HUES6 (cell line): Measurements from ENCODE around the gene ALDOC.
A peak's percentile ranks its signal among the peaks of the same experiment; 100 is the strongest.

Experiments
- H3K27ac ChIP-seq: 2 replicates; pipeline ENCODE4 v1.7.0; 2013; ENCODE audit warnings: low read depth, mild to moderate bottlenecking, low read length, inconsistent platforms
- H3K27me3 ChIP-seq: 2 replicates; pipeline ENCODE4 v1.6.1; 2013; ENCODE audit warnings: low read length; ENCODE audit not compliant: control insufficient read depth, insufficient read depth
- H3K36me3 ChIP-seq: 2 replicates; pipeline ENCODE4 v1.6.1; 2013; ENCODE audit warnings: low read length; ENCODE audit not compliant: control insufficient read depth, insufficient read depth
- H3K4me1 ChIP-seq: 2 replicates; pipeline ENCODE4 v1.6.1; 2013; ENCODE audit warnings: low read length; ENCODE audit not compliant: control insufficient read depth, insufficient read depth
- H3K4me3 ChIP-seq: 2 replicates; pipeline ENCODE4 v1.5.1; 2013; ENCODE audit warnings: low read depth, low read length
- H3K9ac ChIP-seq: one replicate; pipeline ENCODE4 v1.6.1; 2013; ENCODE audit warnings: mild to moderate bottlenecking, low read length
- H3K9me3 ChIP-seq: 2 replicates; pipeline ENCODE4 v1.6.1; 2013; ENCODE audit warnings: low read depth, low read length; ENCODE audit not compliant: control insufficient read depth, insufficient read depth

The ALDOC gene

DNA sequence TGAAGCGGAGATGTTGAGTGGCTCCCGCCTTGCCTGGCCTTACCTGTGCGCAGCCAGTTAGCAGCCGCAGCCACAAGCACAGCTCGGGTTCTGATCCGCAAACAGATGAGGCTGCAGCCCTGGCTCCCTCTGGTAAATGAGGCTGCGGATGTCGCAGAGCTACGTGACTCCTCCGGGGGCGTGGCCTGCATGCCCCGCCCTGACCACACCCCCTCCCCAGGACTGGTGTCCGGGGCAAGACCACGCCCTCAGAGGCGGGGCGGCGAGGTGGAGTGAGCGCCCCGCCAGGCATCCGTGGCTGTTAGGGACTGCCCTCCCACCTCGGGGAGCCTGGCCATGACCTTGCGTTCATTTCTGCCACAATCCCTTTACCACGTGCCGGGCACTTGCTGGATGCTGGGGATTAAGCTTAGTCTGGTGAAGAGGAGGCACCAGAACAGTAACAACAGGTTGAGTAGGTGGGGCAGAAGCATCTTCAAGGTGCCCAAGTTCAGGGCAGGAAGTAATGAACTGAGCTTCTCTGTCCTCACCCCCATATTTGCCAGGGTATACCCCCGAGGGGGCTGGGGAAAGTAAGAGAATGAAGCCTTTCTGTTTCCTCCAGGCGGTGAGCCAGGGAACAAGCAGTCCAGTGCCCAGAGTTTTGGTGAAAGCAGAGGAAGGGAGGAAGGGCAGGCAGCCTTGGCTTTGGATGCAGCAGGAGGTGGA is at the start of gene ALDOC:
Gene ALDOC (minus strand): TSS at position 138 of the 708 bp plus-strand sequence. CDS start 1,363 bp downstream, outside the sequence.
- H3K9me3 ChIP-seq = no peaks in the 10 kb centered on the region
- peak within 1 kb of the TSS; percentile 48 for H3K4me3 ChIP-seq

DNA sequence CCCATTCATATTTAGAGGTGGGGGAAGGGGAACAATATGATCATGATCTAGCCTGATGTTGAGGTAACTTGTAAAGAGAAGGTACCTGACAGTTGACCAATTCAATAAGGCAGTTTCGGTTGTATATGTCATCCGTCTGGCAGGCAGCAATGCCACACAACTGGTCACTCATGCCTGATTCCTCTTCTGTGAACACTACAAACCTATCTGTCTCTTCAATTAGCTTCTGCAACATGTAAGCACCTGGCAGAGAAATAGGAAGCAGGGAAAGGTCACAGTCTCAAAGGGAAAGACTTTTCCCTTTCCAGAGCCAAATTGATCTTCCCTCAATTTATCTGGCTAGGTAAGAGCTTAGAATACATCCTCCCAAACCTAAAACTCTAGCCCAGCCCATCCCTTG is 47.5 kb upstream of the ALDOC start:
- Histone ChIP-seq H3K4me1 (no peaks in the 10 kb centered on the region), H3K27me3 (no peaks in the 10 kb centered on the region), H3K36me3 (peaks cover 93% of the 10 kb centered on the region), H3K4me3 (no peak overlapping the region), H3K27ac (no peak overlapping the region), H3K9me3 (no peaks in the 10 kb centered on the region), H3K9ac (no peak overlapping the region)

More for the DNA sequence above, at the start of gene ALDOC:
- H3K36me3 ChIP-seq = peaks cover 63% of the 10 kb centered on the region
- no peak within 1 kb of the TSS for H3K27ac ChIP-seq
- H3K27me3 ChIP-seq = peaks cover 7% of the 10 kb centered on the region
- no peak within 1 kb of the TSS for H3K9ac ChIP-seq
- H3K4me1 ChIP-seq = peaks cover 16% of the 10 kb centered on the region

DNA sequence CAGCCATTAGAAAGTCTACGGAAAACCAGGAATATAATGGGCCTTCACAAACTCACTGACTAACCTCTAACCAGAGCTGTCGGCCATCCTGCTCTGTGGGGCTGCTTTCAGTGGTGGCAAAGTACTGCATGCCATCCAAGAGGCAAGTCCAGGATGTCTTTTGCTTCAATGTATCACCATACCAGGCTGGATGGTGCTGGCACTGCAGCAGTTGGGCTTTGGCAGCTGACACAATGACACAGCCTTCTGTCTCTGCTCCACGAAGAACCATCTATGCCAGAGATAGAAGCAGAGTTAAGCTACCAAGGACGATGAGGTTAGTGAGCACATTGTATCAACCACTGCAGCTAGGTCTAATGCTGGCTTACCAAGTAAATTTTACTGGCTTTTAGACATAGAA is 47.0 kb upstream of the ALDOC start:
- no peak overlapping the region for H3K4me3 ChIP-seq
- H3K27me3 ChIP-seq = no peaks in the 10 kb centered on the region
- H3K4me1 ChIP-seq = no peaks in the 10 kb centered on the region
- H3K9ac ChIP-seq = no peak overlapping the region
- H3K27ac ChIP-seq = no peak overlapping the region
- H3K9me3 ChIP-seq = no peaks in the 10 kb centered on the region
- H3K36me3 ChIP-seq = peaks cover 97% of the 10 kb centered on the region

DNA sequence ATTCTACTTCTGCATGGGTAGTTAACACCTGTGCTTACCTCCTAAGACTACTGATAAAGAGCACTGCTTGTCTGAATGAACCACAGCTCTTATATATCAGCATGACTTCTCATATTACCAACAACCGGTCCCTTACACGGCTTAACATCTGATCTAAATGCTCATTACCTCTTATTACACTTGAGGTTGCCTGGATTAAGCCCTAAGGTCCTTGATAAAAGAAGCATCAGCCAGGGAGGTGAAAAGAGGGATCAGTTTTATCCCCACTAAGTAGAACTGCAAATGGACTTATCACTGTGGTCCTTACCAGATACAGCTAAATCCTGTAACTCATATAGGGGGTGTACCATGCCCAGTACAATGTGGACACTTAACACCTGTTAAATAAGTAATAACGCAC is 45.5 kb upstream of the ALDOC start:
- no peaks in the 10 kb centered on the region for H3K9me3 ChIP-seq
- peaks cover 97% of the 10 kb centered on the region for H3K36me3 ChIP-seq
- H3K4me3 ChIP-seq = no peak overlapping the region
- H3K9ac ChIP-seq = no peak overlapping the region
- H3K27ac ChIP-seq = no peak overlapping the region
- no peaks in the 10 kb centered on the region for H3K4me1 ChIP-seq
- H3K27me3 ChIP-seq = no peaks in the 10 kb centered on the region

DNA sequence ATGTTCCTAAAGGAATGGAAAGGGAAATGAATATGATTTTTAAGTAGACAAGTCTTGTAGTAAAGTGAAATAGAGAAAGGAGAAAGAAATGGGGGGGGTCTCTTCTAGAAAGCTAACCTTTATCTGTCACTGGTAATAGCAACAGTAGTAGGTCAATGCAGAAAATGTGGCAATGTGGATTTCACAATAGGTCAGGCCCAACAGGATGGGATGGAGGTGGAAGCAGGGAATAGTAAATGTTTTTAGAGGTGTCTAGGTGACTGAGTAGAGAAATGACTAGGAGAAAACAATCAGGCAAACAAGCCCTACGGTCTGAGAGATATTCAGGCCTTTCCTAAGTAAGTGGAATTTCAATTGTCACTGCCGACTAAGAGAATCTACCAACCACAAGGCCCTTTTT is 43.3 kb upstream of the ALDOC start:
- Histone ChIP-seq H3K27ac (no peak overlapping the region), H3K9ac (no peak overlapping the region), H3K4me1 (no peaks in the 10 kb centered on the region), H3K27me3 (no peaks in the 10 kb centered on the region), H3K4me3 (no peak overlapping the region), H3K36me3 (peaks cover 99% of the 10 kb centered on the region), H3K9me3 (no peaks in the 10 kb centered on the region)

DNA sequence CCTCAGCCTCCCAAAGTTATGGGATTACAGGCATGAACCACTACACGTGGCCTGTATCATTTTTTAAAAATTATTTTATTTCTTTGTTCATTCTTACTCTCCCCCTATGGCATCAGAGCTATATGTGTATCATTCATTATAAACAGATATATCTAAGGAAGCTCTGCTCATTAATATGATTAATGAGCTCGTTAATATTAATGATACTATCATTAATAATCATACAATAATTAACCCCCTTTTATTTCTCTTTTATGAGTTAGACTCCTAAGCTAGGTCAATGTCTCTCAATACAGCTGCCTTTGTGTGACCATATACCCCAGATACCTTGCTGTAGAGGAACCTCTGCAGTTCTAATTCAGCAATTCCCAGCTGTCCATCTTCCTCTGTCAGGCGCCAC is 41.8 kb upstream of the ALDOC start:
- H3K4me3 ChIP-seq = no peak overlapping the region
- no peak overlapping the region for H3K9ac ChIP-seq
- H3K27me3 ChIP-seq = no peaks in the 10 kb centered on the region
- H3K36me3 ChIP-seq = peaks cover 98% of the 10 kb centered on the region
- no peaks in the 10 kb centered on the region for H3K9me3 ChIP-seq
- H3K27ac ChIP-seq = no peak overlapping the region
- no peaks in the 10 kb centered on the region for H3K4me1 ChIP-seq

DNA sequence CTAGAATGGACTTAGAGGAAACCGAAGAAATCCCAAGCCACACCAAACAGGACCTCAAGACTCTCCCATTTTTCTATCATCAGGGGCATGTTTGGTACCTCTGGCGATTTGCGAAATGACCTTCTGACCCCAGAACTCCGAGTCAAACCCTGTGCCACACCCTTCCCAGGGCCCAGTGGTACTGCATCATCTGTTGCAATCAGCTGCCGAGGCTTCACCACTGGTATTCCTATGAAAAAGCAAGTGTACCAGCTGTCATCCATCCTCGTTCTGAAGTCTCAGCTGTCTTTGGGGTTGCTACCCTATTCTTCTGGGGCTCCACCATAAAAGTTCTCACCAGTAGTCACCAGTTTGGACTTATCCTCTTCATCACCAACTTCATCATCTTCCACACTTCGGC is 39.6 kb upstream of the ALDOC start:
- H3K27me3 ChIP-seq = no peaks in the 10 kb centered on the region
- H3K36me3 ChIP-seq = peaks cover 97% of the 10 kb centered on the region
- no peaks in the 10 kb centered on the region for H3K9me3 ChIP-seq
- no peak overlapping the region for H3K9ac ChIP-seq
- no peak overlapping the region for H3K27ac ChIP-seq
- H3K4me3 ChIP-seq = no peak overlapping the region
- H3K4me1 ChIP-seq = no peaks in the 10 kb centered on the region

DNA sequence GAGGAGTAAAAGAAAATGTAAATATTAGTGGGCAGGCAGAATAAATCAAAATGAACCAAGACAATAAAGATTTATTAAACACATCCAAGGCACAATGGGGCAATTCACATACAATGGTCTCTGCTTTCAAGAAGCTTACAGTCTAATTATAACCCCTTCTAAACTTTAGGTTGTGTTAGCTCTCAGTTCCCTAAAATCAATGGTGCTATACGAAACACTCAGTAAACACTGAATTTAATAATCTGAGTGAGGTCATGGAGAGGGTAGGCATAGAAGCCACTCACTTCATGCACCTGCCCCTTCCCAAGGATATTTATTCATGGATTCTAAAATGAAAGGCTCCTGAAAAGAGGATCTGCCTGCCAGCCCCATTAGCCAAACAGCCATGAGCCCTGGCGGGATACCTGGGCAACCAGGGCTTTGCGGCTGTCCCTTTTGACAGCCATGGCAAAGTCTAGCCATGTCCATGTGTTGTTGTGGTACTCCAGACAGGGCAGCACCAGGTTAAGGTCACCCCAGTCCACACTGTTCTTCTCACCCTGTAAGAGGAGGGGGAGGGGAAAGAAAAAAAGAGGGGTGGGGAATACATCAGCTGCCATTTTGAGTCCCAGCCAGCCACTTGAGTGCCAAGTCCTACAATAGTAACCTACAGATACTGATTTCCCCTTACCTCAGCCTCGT is 38.7 kb upstream of the ALDOC start:
- Histone ChIP-seq H3K9ac (no peak overlapping the region), H3K4me1 (no peaks in the 10 kb centered on the region), H3K9me3 (no peaks in the 10 kb centered on the region), H3K27ac (no peak overlapping the region), H3K36me3 (peaks cover 97% of the 10 kb centered on the region), H3K27me3 (no peaks in the 10 kb centered on the region), H3K4me3 (no peak overlapping the region)

DNA sequence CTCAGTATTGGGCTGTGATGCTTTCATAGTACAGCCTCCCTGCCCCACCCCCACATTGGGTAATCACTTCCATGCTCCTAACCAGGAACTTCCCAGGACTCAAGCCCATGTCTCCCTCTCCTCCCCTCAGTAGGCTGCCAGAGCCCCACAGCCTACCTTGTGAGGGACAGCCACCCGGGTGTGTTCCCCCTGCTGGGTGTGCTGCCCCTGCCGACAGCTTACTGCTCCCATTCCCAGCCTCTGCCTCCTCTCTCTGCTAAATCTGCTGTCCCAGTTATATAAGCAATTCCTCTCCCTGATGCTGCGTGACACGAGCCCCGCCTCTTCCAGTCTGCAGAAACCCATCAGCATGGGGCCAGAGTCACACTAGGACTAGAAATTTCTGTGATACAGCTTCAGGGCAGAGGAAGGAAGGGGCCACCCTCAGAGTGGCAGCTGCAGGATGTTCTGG is 37.3 kb upstream of the ALDOC start, which contains the start of gene RSKR:
Gene RSKR (minus strand): TSS at position 255 of the 451 bp plus-strand sequence. CDS start 24 bp downstream, at position 231.
- Histone ChIP-seq H3K27me3 (no peaks in the 10 kb centered on the region), H3K27ac (no peak within 1 kb of the TSS), H3K9ac (no peak within 1 kb of the TSS), H3K9me3 (no peaks in the 10 kb centered on the region), H3K36me3 (peaks cover 97% of the 10 kb centered on the region), H3K4me3 (no peak within 1 kb of the TSS), H3K4me1 (no peaks in the 10 kb centered on the region)

DNA sequence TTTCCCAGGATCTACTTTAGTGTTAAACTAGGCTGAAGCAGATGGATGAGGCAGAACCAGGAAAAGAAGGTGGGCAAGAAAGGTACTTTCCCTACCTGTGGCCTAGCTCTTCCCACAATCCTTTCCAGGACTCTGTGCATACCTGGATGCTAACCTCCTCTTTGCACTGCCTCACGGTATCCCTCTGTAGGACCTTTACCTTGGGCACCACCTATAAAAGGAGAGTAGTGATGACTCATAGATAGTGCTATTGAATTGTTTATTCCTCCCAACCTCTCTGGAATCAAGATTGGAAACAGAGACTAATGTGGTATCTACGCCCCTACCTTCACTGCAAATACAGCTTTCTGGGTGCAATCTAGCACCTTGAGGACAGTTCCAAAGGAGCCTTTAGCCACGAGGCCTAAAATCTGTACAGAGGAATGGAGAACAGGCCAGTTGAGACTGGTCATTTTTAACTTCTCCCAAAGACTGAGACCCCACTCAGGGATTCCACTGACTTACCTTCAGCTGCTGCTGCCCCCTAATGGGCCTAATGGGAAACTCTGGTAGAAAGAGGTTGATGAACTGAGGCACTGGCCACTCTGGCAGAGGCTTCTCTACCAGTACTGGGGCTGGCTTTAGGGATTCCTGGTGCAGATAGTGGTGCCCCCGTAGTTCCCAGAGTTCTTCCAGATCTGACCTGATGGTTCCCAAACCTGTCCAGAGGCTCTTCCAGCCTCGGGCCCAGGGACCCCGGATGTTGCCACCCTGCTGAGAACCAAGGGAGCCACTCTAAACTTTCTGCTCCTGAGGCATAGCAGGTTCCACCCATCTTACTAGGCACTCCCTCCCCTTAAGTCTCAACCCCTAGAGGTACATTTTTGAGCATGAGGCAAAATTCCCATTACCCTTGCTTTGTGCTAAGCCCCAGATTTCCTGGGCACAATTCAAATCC is 36.5 kb upstream of the ALDOC start:
- Histone ChIP-seq H3K4me3 (no peak overlapping the region), H3K9me3 (no peaks in the 10 kb centered on the region), H3K27me3 (no peaks in the 10 kb centered on the region), H3K27ac (no peak overlapping the region), H3K9ac (no peak overlapping the region), H3K36me3 (peaks cover 95% of the 10 kb centered on the region), H3K4me1 (no peaks in the 10 kb centered on the region)
